ENCODE measurements around the gene CLCN1. TPM values are rescaled to one million over a fixed set of nuclear protein-coding genes. Genes with fewer than 3 reads are reported as not detected.
A peak's percentile ranks its signal among the peaks of the same experiment; 100 is the strongest.

The CLCN1 gene
- total RNA-seq, 1 donor from 2014 or later = 0.08 TPM

DNA sequence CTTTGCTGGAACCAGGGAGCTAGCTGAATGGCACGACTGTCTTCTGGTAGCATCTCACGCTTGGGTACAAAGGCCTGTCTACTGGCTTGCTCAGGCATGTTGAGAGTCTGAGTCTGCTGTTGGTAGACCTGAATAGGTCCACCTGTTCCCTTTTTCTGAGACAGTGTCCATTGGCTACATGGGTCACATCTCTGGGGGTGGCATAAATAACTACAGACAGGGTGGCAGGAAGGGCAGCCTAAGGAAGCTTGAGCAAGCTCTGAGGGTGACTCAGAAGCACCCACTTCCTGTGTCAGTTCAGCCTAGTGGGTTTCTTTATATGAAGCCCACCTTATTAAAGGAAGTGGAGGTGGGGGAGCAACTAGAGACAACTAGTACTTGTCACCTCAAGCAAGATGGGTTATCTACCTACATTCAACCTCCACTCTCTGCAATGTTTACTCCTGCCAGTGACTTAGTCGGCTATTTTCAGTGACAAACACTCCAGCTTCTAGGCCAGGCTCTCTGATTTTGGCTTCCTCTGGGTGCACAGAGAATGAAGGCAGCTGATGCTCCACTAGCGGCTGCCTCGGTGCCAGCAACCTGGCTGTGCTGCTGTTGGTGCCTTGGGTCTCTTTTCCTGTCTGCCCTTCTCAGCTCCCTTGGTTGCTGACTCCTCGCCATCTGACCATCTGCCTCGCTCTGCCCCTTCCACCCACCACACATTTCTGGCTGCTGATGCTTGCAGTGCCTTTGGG, 59.6 kb downstream of the CLCN1 start:
- intact Hi-C loops (cut with DNase I) = no loop called here
- DNase-seq = no peak
- ATAC-seq (ENCODE audit: poor library complexity) = no peak

DNA sequence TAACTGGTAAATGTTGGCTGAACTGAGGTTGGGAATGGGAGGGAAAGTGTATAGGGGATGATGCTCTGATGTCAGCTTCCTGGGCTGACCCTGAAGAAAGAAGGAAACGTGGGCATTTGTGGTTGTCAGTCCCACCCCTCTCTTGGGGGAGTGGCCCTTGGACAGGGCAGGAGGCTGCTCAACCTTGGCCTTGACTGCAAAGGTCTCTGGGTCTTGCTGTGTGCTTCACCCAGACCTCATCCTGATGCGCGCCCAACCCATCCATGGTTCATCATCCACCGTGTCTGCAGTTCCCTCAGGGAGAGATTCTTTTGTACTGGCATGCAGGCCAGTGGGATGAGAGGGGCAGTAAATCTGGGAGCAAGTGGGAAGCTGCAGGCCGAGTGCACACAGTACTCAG, 60.5 kb downstream of the CLCN1 start:
- DNase-seq (no peak), ATAC-seq (ENCODE audit: poor library complexity) (no peak)
- intact Hi-C loops (cut with DNase I) = no loop called here

DNA sequence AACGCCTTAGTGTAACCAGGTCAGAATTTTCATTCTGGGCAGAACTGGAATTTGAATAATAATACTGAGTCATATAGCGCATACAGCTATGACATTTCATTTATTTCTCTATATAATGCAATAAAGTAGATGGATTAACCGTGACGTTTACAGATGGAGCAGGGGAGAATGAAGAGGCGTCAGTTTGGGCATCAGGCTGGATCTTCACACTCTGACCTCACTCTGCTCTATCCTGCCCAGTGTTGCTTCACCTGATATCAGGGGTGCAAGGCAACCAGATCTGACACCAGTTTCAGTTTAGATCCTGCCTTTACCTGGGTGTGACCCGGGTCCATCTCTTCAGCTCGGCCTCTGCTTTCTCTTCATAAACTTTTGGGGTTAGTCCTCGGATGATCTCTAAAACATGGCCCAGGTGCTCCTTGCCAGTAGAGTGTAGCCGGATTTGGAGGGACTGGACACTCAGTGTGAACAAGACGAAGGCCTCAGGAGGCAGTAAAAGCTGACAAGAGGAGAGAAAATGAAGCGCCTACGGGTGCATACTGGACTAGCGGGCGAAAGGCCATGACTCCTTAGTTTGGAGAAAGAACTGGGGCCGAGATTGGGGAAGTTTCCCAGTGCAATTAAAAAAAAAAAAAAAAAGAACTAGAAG, 63.8 kb downstream of the CLCN1 start:
- ATAC-seq (ENCODE audit: poor library complexity) (peak; percentile 1), DNase-seq (no peak)
- intact Hi-C loops (cut with DNase I) = loop anchor here (10.0 kb wide), 1 partner anchor 95 kb away; the partner anchor contains the start of genes CASP2 and TMEM139

DNA sequence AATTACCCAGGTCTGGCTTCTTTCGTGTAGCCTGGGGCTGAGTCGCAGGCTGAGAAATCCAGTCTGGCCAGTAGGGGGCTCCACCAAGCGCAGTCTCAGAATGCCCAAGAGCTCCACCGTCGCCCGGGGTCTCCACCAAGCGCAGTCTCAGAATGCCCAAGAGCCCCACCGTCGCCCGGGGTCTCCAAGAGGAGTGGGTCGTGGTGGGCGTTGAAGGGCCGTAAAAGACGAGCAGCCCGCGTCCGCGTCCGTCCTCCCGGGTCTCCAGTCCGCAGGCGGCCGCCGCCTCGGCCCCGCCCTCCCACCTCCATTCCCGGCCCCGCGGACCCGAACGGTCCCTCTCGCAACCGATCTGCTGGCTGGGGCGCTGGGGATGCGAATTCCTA, 64.3 kb downstream of the CLCN1 start:
- ATAC-seq (ENCODE audit: poor library complexity) (peak; percentile 84), DNase-seq (peak; percentile 94)
- intact Hi-C loops (cut with DNase I) = loop anchor here (10.0 kb wide), 1 partner anchor 95 kb away; the partner anchor contains the start of genes CASP2 and TMEM139

DNA sequence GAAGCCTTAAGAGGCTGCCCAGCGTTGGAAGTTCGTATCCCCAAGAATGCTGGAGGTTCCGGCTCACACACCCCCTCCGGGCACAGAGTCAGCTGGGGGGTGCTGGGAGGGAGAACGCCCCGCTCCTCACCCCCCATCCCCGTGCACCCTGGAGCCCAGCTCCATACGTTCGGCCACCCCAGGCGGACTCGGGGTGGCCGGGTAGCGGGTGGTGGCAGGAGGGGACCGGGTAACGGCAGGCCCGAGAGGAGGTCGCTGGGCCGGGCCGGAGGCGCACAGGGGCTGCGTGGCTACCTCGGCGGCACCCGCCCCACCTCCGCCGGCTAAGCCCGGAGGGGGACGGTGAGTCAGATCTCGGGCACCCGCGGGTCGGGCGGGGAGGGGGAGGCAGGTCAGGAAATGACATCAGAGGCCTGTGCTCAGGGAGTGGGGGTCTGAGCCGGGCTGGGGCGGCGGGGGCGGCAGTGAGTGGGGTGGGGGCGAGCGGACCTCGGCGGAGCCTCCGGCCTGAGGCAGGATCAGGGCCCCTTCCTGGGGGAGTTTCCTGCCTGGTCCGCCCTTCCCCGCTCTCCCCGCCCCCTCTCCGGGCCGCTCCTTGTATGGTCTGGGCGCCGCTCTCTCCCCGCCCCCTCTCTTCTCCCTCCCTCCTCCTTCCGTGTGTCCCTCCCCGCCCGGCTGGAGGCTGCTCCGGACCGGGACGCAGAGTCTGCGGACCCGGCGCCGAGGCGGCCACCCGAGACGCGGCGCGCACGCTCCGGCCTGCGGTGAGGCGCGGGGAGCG, 64.9 kb downstream of the CLCN1 start, which contains the start of gene ZYX:
TSS of gene ZYX (plus strand) at position 700 of the 781 bp plus-strand sequence. CDS start 227 bp downstream, outside the sequence.
- ATAC-seq (ENCODE audit: poor library complexity) (peak; percentile 93), DNase-seq (peak; percentile 98)
- intact Hi-C loops (cut with DNase I) = loop anchor here (10.0 kb wide), 1 partner anchor 96 kb away; the partner anchor contains the start of genes CASP2 and TMEM139

DNA sequence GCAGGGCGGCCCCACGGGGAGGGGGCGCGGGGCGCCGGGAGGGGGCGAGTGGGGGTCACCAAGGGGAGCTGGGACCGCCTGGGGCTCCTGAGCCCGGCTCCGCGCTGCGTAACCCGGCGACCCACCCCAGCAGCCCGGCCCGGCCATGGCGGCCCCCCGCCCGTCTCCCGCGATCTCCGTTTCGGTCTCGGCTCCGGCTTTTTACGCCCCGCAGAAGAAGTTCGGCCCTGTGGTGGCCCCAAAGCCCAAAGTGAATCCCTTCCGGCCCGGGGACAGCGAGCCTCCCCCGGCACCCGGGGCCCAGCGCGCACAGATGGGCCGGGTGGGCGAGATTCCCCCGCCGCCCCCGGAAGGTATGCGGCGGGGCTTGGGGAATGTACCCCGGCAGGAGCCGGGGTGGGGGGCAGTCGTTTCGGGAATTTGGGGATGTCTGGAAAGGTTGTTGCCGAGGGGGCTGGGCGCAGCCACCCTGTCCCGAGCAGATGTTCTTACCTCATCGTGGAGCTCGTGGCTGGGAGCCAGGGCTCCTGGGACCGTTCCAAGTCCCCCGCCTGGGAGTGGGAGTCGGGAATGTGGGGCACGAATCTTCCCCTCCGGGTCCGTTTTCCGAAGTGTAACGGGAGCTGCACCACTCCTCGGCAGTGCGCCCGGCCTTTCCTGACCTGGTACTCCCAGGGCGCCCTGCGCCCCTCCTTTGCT, 65.7 kb downstream of the CLCN1 start:
- peak; percentile 1 for ATAC-seq (ENCODE audit: poor library complexity)
- intact Hi-C loops (cut with DNase I) = loop anchor here (10.0 kb wide), 1 partner anchor 97 kb away; the partner anchor contains the start of genes CASP2 and TMEM139
- peak; percentile 88 for DNase-seq

DNA sequence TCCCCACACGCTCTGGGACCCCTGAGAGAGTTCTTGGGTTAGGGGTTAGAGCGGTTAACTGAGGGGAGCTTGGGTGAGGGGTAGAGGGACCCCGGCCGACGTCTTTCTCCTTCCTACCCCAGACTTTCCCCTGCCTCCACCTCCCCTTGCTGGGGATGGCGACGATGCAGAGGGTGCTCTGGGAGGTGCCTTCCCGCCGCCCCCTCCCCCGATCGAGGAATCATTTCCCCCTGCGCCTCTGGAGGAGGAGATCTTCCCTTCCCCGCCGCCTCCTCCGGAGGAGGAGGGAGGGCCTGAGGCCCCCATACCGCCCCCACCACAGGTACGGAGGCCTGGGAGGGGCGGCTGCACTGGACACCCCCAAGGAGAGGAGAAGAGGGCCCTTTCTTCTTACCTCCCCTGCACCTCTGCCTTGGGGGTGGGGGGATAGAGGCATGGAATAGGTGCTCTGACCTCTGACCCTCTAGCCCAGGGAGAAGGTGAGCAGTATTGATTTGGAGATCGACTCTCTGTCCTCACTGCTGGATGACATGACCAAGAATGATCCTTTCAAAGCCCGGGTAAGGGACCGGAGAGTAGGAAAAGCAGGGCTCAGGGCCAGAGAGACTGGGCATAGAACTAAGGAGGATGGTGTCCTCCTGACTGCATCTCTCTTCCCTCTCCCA, 66.3 kb downstream of the CLCN1 start:
- DNase-seq (no peak), ATAC-seq (ENCODE audit: poor library complexity) (no peak)
- intact Hi-C loops (cut with DNase I) = loop anchor here (10.0 kb wide), 1 partner anchor 97 kb away; the partner anchor contains the start of genes CASP2 and TMEM139

DNA sequence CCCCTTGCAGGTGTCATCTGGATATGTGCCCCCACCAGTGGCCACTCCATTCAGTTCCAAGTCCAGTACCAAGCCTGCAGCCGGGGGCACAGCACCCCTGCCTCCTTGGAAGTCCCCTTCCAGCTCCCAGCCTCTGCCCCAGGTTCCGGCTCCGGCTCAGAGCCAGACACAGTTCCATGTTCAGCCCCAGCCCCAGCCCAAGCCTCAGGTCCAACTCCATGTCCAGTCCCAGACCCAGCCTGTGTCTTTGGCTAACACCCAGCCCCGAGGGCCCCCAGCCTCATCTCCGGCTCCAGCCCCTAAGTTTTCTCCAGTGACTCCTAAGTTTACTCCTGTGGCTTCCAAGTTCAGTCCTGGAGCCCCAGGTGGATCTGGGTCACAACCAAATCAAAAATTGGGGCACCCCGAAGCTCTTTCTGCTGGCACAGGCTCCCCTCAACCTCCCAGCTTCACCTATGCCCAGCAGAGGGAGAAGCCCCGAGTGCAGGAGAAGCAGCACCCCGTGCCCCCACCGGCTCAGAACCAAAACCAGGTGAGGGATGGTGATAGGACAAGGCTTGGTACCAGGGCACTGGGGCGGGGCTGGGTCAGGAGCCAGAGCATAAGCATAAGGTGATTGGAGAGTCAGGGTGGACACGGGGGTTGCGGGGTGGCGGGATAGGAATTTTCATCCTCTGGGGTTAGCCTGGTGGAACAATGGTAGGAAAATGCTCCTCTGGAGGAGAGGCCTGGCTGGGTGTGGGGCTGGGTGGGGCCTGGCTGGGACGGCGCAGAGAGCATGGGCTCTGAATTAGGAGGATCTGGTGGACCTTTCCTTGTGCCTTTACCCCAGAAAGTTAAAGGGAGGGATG, 67.1 kb downstream of the CLCN1 start:
- no peak for ATAC-seq (ENCODE audit: poor library complexity)
- peak; percentile 37 for DNase-seq
- intact Hi-C loops (cut with DNase I) = loop anchor here (10.0 kb wide), 1 partner anchor 98 kb away; the partner anchor contains the start of genes CASP2 and TMEM139

DNA sequence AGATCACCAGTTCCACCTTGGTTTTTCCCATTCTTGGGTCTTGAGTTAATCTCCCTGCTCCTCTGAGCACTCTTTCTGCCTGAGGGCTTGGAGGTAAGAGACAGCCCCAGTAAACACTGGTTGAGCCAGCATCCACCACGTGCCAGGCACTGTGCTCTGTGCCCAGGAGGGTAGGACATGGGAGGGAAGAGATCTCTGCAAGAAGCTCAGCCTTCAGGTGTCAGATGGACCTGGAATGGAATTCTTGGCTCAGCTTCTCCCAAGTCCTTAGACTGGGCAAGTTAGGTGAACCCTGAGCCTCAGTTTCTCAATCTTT, 67.7 kb downstream of the CLCN1 start:
- DNase-seq (no peak), ATAC-seq (ENCODE audit: poor library complexity) (no peak)
- intact Hi-C loops (cut with DNase I) = loop anchor here (10.0 kb wide), 1 partner anchor 99 kb away; the partner anchor contains the start of genes CASP2 and TMEM139

DNA sequence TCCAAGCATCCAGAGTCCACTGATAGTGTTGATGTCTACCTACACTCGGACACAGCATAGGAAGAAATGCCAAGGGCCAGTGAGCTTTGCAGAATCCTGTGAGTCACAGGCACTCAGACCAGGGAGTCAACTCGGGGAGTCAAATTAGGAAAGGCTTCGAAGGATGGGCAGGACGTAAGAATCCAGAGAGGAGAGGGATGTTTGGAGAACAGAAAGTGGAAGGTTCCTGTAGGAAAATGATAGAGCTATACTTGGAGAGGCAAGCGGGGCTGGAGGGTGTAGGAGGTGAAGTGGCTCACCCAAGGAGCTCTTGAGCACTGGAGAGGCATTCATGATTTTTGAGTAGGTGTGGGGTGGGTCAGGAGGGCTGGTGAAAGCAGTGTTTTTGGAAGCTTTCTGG, 68.2 kb downstream of the CLCN1 start:
- ATAC-seq (ENCODE audit: poor library complexity) (no peak), DNase-seq (peak; percentile 23)
- intact Hi-C loops (cut with DNase I) = loop anchor here (10.0 kb wide), 1 partner anchor 99 kb away; the partner anchor contains the start of genes CASP2 and TMEM139

DNA sequence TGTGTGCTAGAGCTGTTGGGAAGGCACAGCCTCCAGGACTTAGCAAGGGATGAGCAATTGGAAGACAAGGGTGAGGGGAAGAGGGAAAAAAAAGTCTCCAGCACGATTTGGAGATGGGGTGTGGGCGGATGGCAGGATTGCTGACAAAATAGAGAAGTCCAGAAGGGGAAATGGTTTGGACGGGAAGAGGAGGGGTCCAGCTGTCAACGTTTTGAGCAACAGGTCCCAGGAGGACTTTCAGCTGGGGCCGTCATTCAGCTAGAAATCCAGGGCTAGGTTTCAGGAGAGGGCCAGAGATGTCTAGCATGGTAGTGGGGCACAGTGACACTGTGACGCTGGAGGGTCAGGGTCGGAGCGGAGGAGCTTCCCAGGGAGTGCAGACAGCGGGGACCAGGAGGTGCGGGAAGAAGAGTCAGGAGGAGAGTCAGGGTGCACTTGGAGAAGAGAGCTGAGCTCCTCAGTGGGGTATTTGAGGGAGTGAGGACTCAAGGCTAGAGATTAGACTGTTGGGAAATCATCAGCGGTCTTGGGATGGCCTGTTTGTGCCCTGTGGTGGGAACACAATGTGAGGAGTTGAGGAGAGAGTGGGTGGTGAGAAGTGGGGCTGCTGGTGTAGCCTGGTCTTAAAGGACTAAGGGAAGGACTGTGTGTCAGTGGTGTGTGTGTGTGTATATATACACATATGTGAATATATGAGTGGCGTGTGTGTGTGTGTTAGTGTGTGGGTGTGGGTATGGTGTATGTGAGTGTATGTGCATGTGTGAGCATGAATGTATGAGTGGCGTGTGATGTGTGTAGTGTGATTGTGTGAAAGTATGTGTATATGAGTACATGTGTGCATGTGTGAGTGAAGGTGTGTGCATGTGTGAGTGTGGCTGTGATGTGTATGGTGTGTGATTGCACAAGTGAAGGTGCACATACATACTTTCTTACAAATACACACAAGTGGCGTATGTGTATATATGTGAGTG, 69.0 kb downstream of the CLCN1 start:
- peak; percentile 52 for DNase-seq
- intact Hi-C loops (cut with DNase I) = loop anchor here (10.0 kb wide), 1 partner anchor 100 kb away; the partner anchor contains the start of genes CASP2 and TMEM139
- ATAC-seq (ENCODE audit: poor library complexity) = no peak

DNA sequence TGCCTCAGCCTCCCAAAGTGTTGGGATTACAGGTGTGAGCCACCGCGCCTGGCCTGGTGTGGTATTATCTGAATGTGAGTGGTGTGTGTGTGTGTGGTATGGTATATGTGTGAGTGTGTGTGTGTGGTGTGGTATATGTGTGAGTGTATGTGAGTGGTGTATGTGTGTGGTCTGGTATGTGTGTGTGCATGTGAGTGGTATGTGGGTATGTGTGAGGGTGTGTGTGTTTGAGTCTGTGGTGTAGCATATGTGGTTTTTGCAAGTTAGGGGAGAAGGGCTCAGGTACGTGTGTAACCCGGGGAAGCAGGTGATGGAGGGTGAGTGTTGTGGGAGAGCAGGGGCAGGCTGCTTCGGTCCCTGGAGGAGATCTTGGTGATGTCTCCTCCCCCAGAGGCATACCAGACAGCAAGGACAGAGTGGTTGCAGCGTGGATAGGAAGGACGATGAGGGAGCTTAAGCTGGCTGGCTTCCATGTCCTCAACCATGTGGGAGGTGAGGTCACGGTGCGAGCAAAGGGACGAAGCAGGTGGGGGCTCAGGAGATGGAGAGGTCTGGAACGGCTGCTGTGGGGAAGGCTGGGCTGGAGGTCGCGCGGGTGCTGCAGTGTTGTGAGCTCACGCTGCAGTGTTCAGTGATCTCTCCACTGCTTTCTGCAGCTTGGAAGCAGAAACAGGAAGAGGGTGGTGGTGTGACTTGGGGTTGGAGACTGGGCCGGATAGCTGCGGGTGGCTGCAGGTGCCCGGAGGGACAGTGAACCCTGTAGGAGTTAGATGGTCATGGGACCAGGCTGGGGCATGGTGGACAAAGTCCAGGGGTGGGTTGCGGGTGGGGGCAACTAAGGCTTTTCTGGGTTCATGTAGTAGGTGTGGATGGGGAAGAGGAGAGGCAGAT, 70.2 kb downstream of the CLCN1 start:
- peak; percentile 58 for DNase-seq
- ATAC-seq (ENCODE audit: poor library complexity) = peak; percentile 9
- intact Hi-C loops (cut with DNase I) = loop anchor here (10.0 kb wide), 1 partner anchor 101 kb away; the partner anchor contains the start of genes CASP2 and TMEM139

DNA sequence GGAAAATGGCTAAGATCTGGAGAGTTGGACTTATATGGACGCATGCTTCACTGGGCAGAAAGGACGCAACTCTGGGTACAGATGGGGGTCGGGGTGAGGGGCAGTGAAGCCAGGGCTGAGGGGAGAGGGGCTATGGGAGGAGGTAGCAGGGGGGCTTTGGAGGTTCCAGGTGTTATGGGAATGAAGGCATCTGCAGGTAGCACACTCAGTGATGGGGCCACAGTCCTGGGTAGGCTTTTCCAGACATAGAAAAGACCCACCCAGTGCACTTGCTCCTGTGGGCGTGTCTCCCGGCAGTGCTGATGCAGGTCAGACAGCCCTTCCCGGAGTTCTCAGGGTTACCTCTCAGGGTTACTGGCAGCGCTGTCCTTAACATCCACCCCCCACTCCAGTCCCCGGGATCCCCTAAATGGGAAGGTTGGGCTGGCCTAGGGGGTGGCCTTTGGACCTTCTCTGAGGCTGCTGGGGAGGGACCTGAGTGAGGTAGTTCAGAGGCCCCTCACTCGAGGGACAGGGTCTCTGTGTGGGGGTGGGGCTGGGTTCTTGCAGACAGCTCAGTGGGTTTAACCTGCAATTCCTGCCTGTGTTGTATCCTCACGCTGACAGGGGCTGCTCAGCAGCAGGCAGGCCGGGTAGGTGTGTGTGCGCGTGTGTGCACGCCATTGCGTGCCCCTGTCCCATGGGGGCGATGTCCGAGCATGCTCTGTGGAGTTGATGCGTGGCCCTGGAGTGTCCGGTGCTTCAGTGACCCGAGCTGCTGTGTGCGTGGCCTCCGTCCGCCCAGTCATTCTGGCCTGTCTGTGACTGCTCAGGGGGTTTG, 71.5 kb downstream of the CLCN1 start:
- DNase-seq = no peak
- ATAC-seq (ENCODE audit: poor library complexity) = no peak
- intact Hi-C loops (cut with DNase I) = loop anchor here (10.0 kb wide), 1 partner anchor 103 kb away; the partner anchor contains the start of genes CASP2 and TMEM139

DNA sequence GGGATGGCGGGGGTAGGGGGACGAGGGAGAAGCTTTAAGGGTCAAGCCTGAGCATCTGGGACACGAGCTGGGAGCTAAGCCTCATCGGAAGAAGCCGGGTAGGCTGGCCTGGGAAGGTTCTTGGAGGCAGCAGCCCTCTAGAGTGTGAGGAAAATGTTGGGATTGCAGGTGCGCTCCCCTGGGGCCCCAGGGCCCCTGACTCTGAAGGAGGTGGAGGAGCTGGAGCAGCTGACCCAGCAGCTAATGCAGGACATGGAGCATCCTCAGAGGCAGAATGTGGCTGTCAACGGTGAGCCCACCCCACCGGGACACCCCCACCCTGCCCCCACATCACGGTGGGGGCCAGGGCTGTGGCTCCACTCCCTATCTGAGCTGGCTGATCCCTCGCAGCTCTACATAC, 72.1 kb downstream of the CLCN1 start:
- intact Hi-C loops (cut with DNase I) = loop anchor here (10.0 kb wide), 1 partner anchor 103 kb away; the partner anchor contains the start of genes CASP2 and TMEM139
- ATAC-seq (ENCODE audit: poor library complexity) = no peak
- no peak for DNase-seq

Data from Right ventricle myocardium superior (tissue), 1 donor.